Measurements from ENCODE around the gene APOO.

DNA sequence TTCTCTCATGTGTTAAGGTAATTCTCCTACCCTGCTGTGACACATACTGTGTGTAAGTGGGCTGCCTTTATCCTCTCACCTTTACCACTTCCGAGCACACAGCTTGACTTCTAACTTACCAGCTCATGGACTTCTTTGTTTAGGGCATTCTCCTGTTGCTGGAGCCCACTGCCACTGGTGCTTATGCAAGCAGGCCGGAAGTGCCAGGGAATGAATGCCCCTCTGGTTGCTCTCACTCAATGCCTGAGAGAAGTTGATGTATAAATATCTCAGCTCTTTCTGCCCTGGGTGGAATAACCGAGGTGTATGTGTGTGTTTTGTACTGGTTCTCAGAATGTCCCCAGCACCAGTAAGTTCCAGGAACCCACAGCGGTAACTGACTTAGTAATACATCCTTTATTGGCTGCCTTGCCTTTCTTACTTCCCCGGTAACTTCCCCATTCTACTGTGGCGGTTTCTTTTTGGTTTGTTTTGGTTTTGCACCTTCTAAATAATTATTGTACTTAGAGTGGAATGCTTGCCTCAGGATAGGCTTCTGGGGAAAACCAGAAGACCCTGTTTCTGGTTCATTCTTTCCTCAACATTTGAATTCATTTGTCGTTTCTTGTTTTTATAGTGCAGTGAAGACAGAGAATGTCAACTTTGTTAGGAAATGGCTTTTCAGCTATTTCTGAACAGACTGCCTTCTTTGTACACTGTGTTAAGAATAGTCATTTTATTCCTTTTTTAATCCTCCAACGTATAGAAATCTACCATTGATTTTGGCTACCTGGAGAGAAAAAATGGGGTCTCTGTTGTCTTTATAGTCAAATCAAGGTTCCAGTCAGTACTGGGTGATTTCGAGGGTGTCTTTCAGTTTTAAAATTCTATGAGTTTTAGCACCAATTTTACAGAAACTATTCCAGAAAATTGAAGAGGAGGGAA is 45.5 kb upstream of the APOO start:
- TF ChIP-seq EP300 (IDR thresholded peaks at IDR 0.05) (no peak), POLR2A (IDR thresholded peaks at IDR 0.05) (no peak)
- TF ChIP-seq, protein P1, sequence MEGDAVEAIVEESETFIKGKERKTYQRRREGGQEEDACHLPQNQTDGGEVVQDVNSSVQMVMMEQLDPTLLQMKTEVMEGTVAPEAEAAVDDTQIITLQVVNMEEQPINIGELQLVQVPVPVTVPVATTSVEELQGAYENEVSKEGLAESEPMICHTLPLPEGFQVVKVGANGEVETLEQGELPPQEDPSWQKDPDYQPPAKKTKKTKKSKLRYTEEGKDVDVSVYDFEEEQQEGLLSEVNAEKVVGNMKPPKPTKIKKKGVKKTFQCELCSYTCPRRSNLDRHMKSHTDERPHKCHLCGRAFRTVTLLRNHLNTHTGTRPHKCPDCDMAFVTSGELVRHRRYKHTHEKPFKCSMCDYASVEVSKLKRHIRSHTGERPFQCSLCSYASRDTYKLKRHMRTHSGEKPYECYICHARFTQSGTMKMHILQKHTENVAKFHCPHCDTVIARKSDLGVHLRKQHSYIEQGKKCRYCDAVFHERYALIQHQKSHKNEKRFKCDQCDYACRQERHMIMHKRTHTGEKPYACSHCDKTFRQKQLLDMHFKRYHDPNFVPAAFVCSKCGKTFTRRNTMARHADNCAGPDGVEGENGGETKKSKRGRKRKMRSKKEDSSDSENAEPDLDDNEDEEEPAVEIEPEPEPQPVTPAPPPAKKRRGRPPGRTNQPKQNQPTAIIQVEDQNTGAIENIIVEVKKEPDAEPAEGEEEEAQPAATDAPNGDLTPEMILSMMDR (IDR thresholded peaks at IDR 0.05) = no peak
